GM20000 (cell line): ENCODE results near the gene MYCBP2.
A peak's percentile ranks its signal among the peaks of the same experiment; 100 is the strongest.
"Not testable (repeated sequence)": the region's sequence is repeated elsewhere in the genome, so short reads cannot be mapped to it uniquely, and the experiment has no call there.

ENCODE experiments used
- DNase-seq: peaks from one replicate; pipeline ENCODE4 v3.0.0; 2012; ENCODE audit warnings: low spot score
- TF ChIP-seq, protein P1 (sequence below): IDR thresholded peaks from 2 replicates; pipeline ENCODE4 v1.5.1; 2012; ENCODE audit warnings: mild to moderate bottlenecking, control low read depth; ENCODE audit errors: extremely low read depth, missing control alignments

Gene MYCBP2

DNA sequence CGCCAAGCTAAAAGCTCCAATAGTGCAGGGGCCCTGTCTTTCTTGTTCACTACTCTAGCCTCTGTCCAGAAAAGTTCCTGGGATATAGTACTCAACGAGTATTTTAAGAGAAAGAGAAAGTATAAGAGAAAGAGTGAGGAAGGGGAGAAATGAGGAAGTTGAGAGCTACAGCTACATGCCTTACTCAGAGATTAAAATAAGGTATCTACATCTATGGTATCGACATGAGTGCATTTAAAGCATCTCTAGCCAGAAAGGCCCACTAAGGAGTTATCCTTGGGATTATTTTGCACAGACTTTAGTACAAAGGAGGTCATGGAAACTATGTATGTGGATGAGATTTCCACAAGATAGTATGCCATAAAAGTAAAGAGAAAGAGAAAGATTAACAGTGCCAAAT is 28.5 kb downstream of the MYCBP2 start:
- DNase-seq: peak; percentile 16

GRCh38 chr13:77291774-77292173 is 35.1 kb downstream of the MYCBP2 start:
- TF ChIP-seq, protein P1, sequence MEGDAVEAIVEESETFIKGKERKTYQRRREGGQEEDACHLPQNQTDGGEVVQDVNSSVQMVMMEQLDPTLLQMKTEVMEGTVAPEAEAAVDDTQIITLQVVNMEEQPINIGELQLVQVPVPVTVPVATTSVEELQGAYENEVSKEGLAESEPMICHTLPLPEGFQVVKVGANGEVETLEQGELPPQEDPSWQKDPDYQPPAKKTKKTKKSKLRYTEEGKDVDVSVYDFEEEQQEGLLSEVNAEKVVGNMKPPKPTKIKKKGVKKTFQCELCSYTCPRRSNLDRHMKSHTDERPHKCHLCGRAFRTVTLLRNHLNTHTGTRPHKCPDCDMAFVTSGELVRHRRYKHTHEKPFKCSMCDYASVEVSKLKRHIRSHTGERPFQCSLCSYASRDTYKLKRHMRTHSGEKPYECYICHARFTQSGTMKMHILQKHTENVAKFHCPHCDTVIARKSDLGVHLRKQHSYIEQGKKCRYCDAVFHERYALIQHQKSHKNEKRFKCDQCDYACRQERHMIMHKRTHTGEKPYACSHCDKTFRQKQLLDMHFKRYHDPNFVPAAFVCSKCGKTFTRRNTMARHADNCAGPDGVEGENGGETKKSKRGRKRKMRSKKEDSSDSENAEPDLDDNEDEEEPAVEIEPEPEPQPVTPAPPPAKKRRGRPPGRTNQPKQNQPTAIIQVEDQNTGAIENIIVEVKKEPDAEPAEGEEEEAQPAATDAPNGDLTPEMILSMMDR: no peak
- DNase-seq: no peak

More for the DNA sequence above, 28.5 kb downstream of the MYCBP2 start:
- TF ChIP-seq, protein P1: no peak

GRCh38 chr13:77290342-77290741 is 36.6 kb downstream of the MYCBP2 start:
- TF ChIP-seq, protein P1: no peak
- DNase-seq: no peak

DNA sequence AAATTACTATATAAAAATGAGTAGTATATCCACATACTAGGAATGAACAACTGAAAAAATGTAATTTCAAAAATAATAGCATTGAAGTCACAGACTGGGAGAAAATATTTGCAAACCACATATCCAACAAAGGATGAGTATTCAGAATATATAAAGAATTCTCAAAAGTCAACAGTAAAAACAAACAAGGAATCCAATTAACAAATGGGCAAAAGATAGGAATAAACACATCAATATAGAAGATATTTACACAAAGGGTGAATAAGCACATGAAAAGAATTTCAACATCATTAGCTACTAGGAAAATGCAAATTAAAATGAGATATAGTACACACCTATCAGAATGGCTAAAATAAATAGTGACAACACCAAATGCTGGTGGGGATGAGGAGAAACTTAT is 37.0 kb downstream of the MYCBP2 start:
- TF ChIP-seq, protein P1: no peak
- DNase-seq: no peak

DNA sequence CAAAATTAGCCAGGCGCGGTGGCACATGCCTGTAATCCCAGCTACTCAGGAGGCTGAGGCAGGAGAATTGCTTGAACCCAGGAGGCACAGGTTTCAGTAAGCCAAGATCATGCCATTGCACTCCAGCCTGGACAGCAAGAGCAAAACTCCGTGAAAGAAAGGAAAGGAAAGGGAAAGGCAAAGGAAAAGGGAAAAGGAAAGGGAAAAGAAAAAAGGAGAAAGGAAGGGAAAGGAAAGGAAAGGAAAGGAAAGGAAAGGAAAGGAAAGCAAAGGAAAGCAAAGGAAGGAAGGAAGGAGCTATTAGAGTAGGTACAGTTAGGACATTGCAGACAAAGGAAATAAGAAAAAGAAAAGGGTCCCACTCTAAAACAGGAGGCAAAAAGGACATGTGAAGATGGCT is 41.3 kb downstream of the MYCBP2 start:
- not testable (repeated sequence) for DNase-seq

GRCh38 chr13:77285098-77285497 is 41.8 kb downstream of the MYCBP2 start:
- DNase-seq: no peak
- TF ChIP-seq, protein P1: no peak

GRCh38 chr13:77274126-77274525 is 52.8 kb downstream of the MYCBP2 start:
- TF ChIP-seq, protein P1: no peak
- no peak for DNase-seq

- TF ChIP-seq, protein P1: no peak
- no peak for DNase-seq
Observed at GRCh38 chr13:77269141-77269540, 57.8 kb downstream of the MYCBP2 start.
